Measurements from ENCODE around the gene PKN1. TPM values are rescaled to one million over a fixed set of nuclear protein-coding genes. Genes with fewer than 3 reads are reported as not detected.

The PKN1 gene
- total and polyA plus RNA-seq, 4 donors, result 53.5 to 117 (median 91.1) TPM

GRCh38 chr19:14473073-14473977 is 40.2 kb downstream of the PKN1 start:
- Histone ChIP-seq H3K4me3 (ENCODE audit: low read depth, low read length) (no peak overlapping the region), H3K27me3 (ENCODE audit: control insufficient read depth, insufficient read depth, low read length) (peaks cover 29% of the 10 kb centered on the region), H3K36me3 (ENCODE audit: control insufficient read depth, insufficient read depth, low read length) (peaks cover 73% of the 10 kb centered on the region), H3K4me1 (ENCODE audit: control insufficient read depth, insufficient read depth, low read length) (peaks cover 43% of the 10 kb centered on the region), H3K27ac (ENCODE audit: low read depth, low read length) (no peak overlapping the region), H3K9me3 (ENCODE audit: control insufficient read depth, insufficient read depth, low read length) (no peaks in the 10 kb centered on the region)
- DNase-seq (ENCODE audit: low read depth in 4 of 6, low spot score in 6 of 6), result peak in 2 of 6 donors; percentile 33 to 40
- 6% methylated on average over 97 of the region's 97 CpGs for WGBS (ENCODE audit: insufficient coverage)

GRCh38 chr19:14473978-14474578 is 41.0 kb downstream of the PKN1 start:
- WGBS (ENCODE audit: insufficient coverage), result 14% methylated on average over 53 of the region's 53 CpGs
- peak in 1 of 6 donors; percentile 38 for DNase-seq (ENCODE audit: low read depth in 4 of 6, low spot score in 6 of 6)

GRCh38 chr19:14474827-14475226 is 41.7 kb downstream of the PKN1 start:
- DNase-seq (ENCODE audit: low read depth in 4 of 6, low spot score in 6 of 6), result no peak
- no peaks in the 10 kb centered on the region for H3K9me3 ChIP-seq (ENCODE audit: control insufficient read depth, insufficient read depth, low read length)
- peaks cover 73% of the 10 kb centered on the region for H3K36me3 ChIP-seq (ENCODE audit: control insufficient read depth, insufficient read depth, low read length)
- peaks cover 43% of the 10 kb centered on the region for H3K4me1 ChIP-seq (ENCODE audit: control insufficient read depth, insufficient read depth, low read length)
- no peak overlapping the region for H3K27ac ChIP-seq (ENCODE audit: low read depth, low read length)
- no peak overlapping the region for H3K4me3 ChIP-seq (ENCODE audit: low read depth, low read length)
- H3K27me3 ChIP-seq (ENCODE audit: control insufficient read depth, insufficient read depth, low read length), result peaks cover 29% of the 10 kb centered on the region
- 59% methylated on average over 10 of the region's 12 CpGs for WGBS (ENCODE audit: insufficient coverage)

More at GRCh38 chr19:14473978-14474578, 41.0 kb downstream of the PKN1 start:
- Histone ChIP-seq H3K27me3 (ENCODE audit: control insufficient read depth, insufficient read depth, low read length) (peaks cover 29% of the 10 kb centered on the region), H3K4me1 (ENCODE audit: control insufficient read depth, insufficient read depth, low read length) (peaks cover 43% of the 10 kb centered on the region), H3K36me3 (ENCODE audit: control insufficient read depth, insufficient read depth, low read length) (peaks cover 73% of the 10 kb centered on the region), H3K9me3 (ENCODE audit: control insufficient read depth, insufficient read depth, low read length) (no peaks in the 10 kb centered on the region), H3K27ac (ENCODE audit: low read depth, low read length) (no peak overlapping the region), H3K4me3 (ENCODE audit: low read depth, low read length) (no peak overlapping the region)

DNA sequence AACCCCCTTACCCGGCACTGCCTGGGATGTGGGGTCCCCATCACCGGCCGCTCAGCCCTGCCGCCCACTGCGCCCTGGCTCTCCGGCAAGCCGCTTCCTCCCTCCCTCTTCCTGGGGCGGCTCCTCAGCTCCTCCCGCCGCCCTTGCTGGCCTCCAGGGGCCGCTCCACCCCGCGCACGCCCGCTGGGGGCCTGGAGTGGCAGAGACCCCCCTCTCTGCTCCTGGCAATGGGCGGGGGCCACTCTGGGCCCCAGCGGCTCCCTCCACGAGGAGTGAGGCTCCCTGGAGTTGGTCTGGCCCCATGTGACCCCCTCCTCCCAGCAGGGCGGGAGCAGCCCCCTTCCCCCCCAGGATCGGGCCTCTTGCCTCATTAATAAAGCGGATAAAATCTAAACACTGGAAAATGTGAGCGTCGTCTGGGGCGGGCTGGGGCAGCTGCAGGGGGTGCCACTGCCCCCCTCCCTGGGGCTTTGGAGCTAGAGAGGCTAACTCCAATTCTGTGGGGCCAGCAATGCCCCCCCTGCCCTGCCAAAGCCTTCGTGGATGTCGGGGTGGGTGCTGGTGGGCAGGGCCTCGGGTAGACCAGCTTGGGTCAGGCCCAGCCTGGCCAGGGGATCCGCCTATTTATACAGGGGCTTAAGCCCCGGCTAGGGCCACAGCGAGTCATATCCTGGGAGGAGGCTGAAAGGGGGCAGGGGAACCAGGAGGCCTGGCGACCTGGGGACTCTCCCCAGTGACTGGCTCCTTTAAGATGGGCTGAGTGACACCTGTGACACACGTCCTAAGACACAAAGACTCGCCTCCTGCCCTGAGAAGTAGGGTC is 42.4 kb downstream of the PKN1 start, which contains the start of gene PTGER1:
PTGER1 (minus strand) TSS at position 104 of the 823 bp plus-strand sequence. CDS start 1,034 bp downstream, outside the sequence.
- H3K4me1 ChIP-seq (ENCODE audit: control insufficient read depth, insufficient read depth, low read length), result peaks cover 43% of the 10 kb centered on the region
- no peak within 1 kb of the TSS for H3K27ac ChIP-seq (ENCODE audit: low read depth, low read length)
- H3K9me3 ChIP-seq (ENCODE audit: control insufficient read depth, insufficient read depth, low read length), result no peaks in the 10 kb centered on the region
- H3K27me3 ChIP-seq (ENCODE audit: control insufficient read depth, insufficient read depth, low read length), result peaks cover 29% of the 10 kb centered on the region
- H3K36me3 ChIP-seq (ENCODE audit: control insufficient read depth, insufficient read depth, low read length), result peaks cover 73% of the 10 kb centered on the region
- 20% methylated on average over 31 of the region's 33 CpGs for WGBS (ENCODE audit: insufficient coverage)
- no peak for DNase-seq (ENCODE audit: low read depth in 4 of 6, low spot score in 6 of 6)
- no peak within 1 kb of the TSS for H3K4me3 ChIP-seq (ENCODE audit: low read depth, low read length)

GRCh38 chr19:14476327-14476672 is 43.2 kb downstream of the PKN1 start:
- Histone ChIP-seq H3K9me3 (ENCODE audit: control insufficient read depth, insufficient read depth, low read length) (no peaks in the 10 kb centered on the region), H3K4me1 (ENCODE audit: control insufficient read depth, insufficient read depth, low read length) (peaks cover 43% of the 10 kb centered on the region), H3K36me3 (ENCODE audit: control insufficient read depth, insufficient read depth, low read length) (peaks cover 69% of the 10 kb centered on the region), H3K27me3 (ENCODE audit: control insufficient read depth, insufficient read depth, low read length) (peaks cover 29% of the 10 kb centered on the region), H3K27ac (ENCODE audit: low read depth, low read length) (no peak overlapping the region), H3K4me3 (ENCODE audit: low read depth, low read length) (no peak overlapping the region)
- WGBS (ENCODE audit: insufficient coverage), result 97% methylated on average over 4 of the region's 7 CpGs
- no peak for DNase-seq (ENCODE audit: low read depth in 4 of 6, low spot score in 6 of 6)

DNA sequence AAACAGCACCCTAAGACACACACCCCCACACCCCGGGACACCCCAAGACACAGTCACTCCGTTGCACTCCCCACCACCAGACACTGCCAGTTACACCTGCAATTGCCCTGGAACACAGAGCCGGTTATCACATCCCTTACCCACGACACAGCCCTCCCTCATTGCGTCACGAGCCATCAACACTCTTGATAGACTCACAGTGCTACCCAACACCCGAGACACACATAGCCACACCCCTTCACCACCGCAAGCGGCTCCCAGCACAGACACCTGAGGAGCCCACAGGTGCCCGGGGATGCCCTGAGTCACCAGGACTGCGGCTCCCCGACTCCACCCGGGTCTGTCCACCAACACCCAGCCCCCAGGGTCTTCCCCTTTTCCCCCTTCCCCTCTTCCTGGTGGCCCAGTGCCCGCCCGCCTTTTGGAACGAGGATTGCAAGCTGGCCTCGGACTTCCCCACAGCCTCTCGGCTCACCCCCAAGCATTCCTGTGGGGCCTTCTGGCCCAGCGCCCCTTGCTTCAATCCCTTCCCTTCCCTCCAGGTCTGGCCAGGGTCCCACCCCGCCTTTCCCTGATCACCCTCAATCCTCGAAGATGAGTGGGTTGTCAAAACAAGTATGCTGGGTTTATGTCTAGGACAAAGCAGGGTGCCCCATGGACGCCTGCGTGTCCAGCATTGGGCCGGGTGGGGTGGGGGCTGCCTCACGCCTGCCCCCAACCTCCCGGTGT is 43.7 kb downstream of the PKN1 start:
- H3K4me1 ChIP-seq (ENCODE audit: control insufficient read depth, insufficient read depth, low read length), result peaks cover 42% of the 10 kb centered on the region
- no peak for DNase-seq (ENCODE audit: low read depth in 4 of 6, low spot score in 6 of 6)

GRCh38 chr19:14477418-14478112 is 44.5 kb downstream of the PKN1 start:
- Histone ChIP-seq H3K4me1 (ENCODE audit: control insufficient read depth, insufficient read depth, low read length) (peaks cover 35% of the 10 kb centered on the region), H3K27ac (ENCODE audit: low read depth, low read length) (no peak overlapping the region), H3K27me3 (ENCODE audit: control insufficient read depth, insufficient read depth, low read length) (peaks cover 26% of the 10 kb centered on the region), H3K36me3 (ENCODE audit: control insufficient read depth, insufficient read depth, low read length) (peaks cover 70% of the 10 kb centered on the region), H3K9me3 (ENCODE audit: control insufficient read depth, insufficient read depth, low read length) (no peaks in the 10 kb centered on the region), H3K4me3 (ENCODE audit: low read depth, low read length) (no peak overlapping the region)
- peak in 1 of 6 donors; percentile 37 for DNase-seq (ENCODE audit: low read depth in 4 of 6, low spot score in 6 of 6)
- 48% methylated on average over 4 of the region's 10 CpGs for WGBS (ENCODE audit: insufficient coverage)

More for the DNA sequence above, 43.7 kb downstream of the PKN1 start:
- Histone ChIP-seq H3K27ac (ENCODE audit: low read depth, low read length) (no peak overlapping the region), H3K36me3 (ENCODE audit: control insufficient read depth, insufficient read depth, low read length) (peaks cover 68% of the 10 kb centered on the region), H3K4me3 (ENCODE audit: low read depth, low read length) (no peak overlapping the region), H3K27me3 (ENCODE audit: control insufficient read depth, insufficient read depth, low read length) (peaks cover 29% of the 10 kb centered on the region), H3K9me3 (ENCODE audit: control insufficient read depth, insufficient read depth, low read length) (no peaks in the 10 kb centered on the region)
- 69% methylated on average over 22 of the region's 26 CpGs for WGBS (ENCODE audit: insufficient coverage)

GRCh38 chr19:14478113-14478545 is 45.0 kb downstream of the PKN1 start:
- H3K36me3 ChIP-seq (ENCODE audit: control insufficient read depth, insufficient read depth, low read length), result peaks cover 75% of the 10 kb centered on the region
- H3K27ac ChIP-seq (ENCODE audit: low read depth, low read length), result no peak overlapping the region
- peaks cover 29% of the 10 kb centered on the region for H3K4me1 ChIP-seq (ENCODE audit: control insufficient read depth, insufficient read depth, low read length)
- 83% methylated on average over 24 of the region's 24 CpGs for WGBS (ENCODE audit: insufficient coverage)
- DNase-seq (ENCODE audit: low read depth in 4 of 6, low spot score in 6 of 6), result no peak
- H3K9me3 ChIP-seq (ENCODE audit: control insufficient read depth, insufficient read depth, low read length), result no peaks in the 10 kb centered on the region
- H3K27me3 ChIP-seq (ENCODE audit: control insufficient read depth, insufficient read depth, low read length), result peaks cover 20% of the 10 kb centered on the region
- H3K4me3 ChIP-seq (ENCODE audit: low read depth, low read length), result no peak overlapping the region

Data from spinal cord (tissue), 10 donors.